AG04449 (cell line): ENCODE results near the gene ARNT2.

Experiments used
- CTCF ChIA-PET: fragments of 350-600 bp; formaldehyde crosslinking; extraction: SDS; loops from one replicate; lab custom pipeline; 2021; ENCODE audit warnings: antibody characterized with exemption; lab: Yijun Ruan, JAX
- POLR2A ChIA-PET: fragments of 400-600, 350-600 bp; formaldehyde crosslinking; extraction: SDS; loops from one replicate; lab custom pipeline; 2020; ENCODE audit warnings: antibody characterized with exemption, inconsistent platforms; lab: Yijun Ruan, JAX
- DNase-seq: peaks from one replicate; pipeline ENCODE4 v3.0.0-alpha.2; 2010; ENCODE audit warnings: low read depth, low spot score
- H3K4me3 ChIP-seq: 2 replicates; pipeline ENCODE4 v1.5.1; 2011; ENCODE audit warnings: low read depth, mild to moderate bottlenecking, control low read depth, low read length
- TF ChIP-seq, protein P1 (sequence below): IDR thresholded peaks from one replicate; pipeline ENCODE4 v1.5.1; 2011; ENCODE audit warnings: mild to moderate bottlenecking, moderate library complexity, low read length, control low read depth, inconsistent platforms; ENCODE audit not compliant: insufficient read depth; ENCODE audit errors: missing control alignments

The ARNT2 gene

DNA sequence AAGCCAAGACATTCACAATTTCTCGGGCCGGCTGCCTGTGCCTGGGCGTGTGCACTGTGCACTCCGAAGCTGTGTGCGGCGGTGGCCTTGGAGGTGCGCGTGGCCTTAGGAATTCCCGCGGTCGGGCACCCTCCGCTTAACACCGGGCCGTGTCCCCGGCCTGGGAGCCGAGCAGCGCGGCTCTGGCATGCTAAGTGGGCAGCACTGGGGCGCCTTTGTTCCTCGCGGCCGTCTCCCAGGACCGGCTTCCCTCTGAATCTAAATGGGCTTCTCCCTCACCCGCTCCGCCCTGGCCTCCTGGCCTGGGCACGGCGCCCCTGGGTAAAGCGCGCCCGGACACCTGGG, 498 bp upstream of the ARNT2 start:
- TF ChIP-seq, protein P1, sequence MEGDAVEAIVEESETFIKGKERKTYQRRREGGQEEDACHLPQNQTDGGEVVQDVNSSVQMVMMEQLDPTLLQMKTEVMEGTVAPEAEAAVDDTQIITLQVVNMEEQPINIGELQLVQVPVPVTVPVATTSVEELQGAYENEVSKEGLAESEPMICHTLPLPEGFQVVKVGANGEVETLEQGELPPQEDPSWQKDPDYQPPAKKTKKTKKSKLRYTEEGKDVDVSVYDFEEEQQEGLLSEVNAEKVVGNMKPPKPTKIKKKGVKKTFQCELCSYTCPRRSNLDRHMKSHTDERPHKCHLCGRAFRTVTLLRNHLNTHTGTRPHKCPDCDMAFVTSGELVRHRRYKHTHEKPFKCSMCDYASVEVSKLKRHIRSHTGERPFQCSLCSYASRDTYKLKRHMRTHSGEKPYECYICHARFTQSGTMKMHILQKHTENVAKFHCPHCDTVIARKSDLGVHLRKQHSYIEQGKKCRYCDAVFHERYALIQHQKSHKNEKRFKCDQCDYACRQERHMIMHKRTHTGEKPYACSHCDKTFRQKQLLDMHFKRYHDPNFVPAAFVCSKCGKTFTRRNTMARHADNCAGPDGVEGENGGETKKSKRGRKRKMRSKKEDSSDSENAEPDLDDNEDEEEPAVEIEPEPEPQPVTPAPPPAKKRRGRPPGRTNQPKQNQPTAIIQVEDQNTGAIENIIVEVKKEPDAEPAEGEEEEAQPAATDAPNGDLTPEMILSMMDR, result no peak
- DNase-seq, result no peak
- H3K4me3 ChIP-seq, result peak overlapping the region; percentile 60
- POLR2A ChIA-PET, result no interaction called here
- CTCF ChIA-PET, result no interaction called here

DNA sequence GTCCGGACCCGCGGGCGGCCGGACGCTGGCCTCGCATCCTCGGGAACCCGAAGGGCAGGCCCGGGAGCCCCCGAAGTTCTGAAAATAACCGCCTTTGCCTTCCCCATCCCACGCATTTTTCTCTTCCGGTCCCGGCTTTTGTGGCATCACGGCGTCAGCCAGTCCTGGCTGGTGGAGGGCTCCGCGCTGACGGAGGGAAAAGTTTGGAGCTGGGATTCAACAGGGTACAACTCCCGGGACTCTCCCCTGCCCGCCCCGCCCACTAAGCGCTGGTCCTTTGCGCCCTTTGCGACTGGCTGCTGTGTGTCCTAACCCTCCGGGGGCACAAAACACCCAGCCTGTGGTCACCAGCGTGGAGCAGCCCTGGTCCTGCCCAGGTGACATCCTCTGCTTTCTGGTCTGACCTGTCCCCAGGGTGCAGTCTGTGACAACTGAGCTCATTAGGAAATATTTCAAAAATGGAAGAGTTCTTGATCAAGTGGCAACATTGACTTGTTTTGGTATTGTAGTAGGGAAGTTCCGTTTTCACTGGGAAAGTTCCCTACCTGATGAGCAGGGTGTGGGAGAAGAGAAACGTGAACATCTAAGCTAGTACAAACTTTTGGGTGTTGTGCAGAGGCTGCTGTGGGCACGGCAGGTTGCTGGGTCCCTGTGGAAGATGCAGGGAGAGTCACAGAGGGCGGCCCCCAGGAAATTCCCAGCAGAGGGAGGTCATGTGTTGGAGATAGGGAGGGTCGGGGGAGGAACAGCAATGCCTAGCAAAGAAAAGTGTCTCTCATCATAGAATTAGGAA, 775 bp downstream of the ARNT2 start:
- peak overlapping the region; percentile 60 for H3K4me3 ChIP-seq
- POLR2A ChIA-PET, result no interaction called here
- no peak for DNase-seq
- CTCF ChIA-PET, result interaction anchor here (0.8 to 7.7 kb wide), 4 partner anchors 10 to 313 kb away, joined by 3 to 69 read pairs (median 4); no protein-coding TSS in a partner anchor
- TF ChIP-seq, protein P1, result no peak

DNA sequence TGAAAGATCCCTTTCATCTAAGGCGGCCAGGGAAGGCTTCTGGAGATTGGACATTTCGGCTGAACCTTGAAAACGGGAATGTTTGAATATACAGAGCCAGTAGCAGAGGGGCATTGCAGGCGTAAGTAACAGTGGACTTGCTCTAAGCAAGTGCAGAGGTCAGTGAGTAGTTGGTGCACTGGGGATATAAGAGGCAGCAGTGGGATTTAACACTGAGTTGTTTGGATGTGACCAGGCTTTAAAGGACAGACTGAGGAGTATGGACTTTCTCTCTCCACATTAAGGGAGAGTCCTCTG, 1.3 kb downstream of the ARNT2 start:
- ChIA-PET POLR2A (no interaction called here), CTCF (interaction anchor here (0.8 to 7.7 kb wide), 3 partner anchors 14 to 313 kb away, joined by 3 to 69 read pairs (median 4); no protein-coding TSS in a partner anchor)
- peak overlapping the region; percentile 60 for H3K4me3 ChIP-seq
- no peak for DNase-seq
- TF ChIP-seq, protein P1, result no peak

DNA sequence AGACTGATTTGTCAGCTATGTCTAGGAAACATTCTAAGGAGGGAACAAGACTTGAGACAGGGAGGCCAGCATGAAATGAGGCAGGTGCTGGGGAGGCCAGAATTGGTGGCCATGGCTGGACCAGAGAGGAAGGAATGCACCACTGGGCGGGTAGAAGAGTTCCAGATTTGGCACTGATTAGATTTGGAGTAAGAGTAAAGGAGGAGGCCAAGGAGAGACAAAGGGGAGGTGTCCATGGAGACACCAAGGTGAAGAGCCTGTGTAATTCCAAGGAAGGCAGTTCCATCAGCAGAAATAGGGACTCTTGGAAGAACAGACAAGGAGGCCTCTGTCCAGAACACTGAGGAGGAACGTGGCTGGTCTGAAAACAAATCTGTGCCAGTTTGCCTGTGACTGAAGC, 1.8 kb downstream of the ARNT2 start:
- ChIA-PET POLR2A (no interaction called here), CTCF (interaction anchor here (1.0 to 7.7 kb wide), 3 partner anchors 14 to 370 kb away, joined by 3 to 69 read pairs (median 5); no protein-coding TSS in a partner anchor)
- TF ChIP-seq, protein P1, result no peak
- DNase-seq, result no peak
- no peak overlapping the region for H3K4me3 ChIP-seq

DNA sequence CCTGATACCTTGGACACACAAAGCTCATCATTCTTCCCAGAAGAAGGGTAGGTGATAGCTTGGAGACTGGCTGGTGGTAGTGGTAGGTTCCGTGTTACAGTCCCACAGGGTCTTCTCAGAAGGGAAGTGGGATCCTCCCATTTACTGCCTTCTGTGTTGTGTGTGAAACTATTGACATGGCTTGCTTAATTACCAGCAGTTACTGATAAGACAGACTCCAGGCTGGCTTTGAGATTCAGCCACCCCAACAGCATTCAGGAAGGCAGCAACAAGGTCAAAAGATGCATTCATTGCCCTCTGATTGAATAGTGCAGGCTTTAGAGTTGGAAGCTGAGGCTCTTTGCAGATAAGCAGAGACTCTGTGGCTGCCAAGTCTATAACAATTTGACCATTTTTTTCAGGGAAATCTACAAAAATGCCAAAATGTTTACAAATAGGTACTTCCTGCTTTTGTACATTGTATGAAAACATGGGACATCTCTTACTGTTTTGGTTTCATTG, 7.7 kb downstream of the ARNT2 start:
- POLR2A ChIA-PET, result no interaction called here
- CTCF ChIA-PET, result interaction anchor here (0.9 to 7.7 kb wide), 5 partner anchors 8 to 368 kb away, joined by 3 to 69 read pairs (median 6); partner anchors contain the start of gene CEMIP
- TF ChIP-seq, protein P1, result no peak
- no peak for DNase-seq
- H3K4me3 ChIP-seq, result no peak overlapping the region
